Right renal cortex interstitium (tissue), 3 donors: Measurements from ENCODE around the gene SIRT7. TPM values are rescaled to one million over a fixed set of nuclear protein-coding genes. Genes with fewer than 3 reads are reported as not detected.
"Not testable (repeated sequence)": the region's sequence is repeated elsewhere in the genome, so short reads cannot be mapped to it uniquely, and the experiment has no call there.

ENCODE experiments used
- DNase-seq, 3 donors: peaks; one replicate each; pipeline ENCODE4 v3.0.0-alpha.2; 2013; ENCODE audit warnings: low read depth in 3 of 3, low spot score in 2 of 3
- polyA plus RNA-seq, 3 donors: library from polyadenylated mRNA; unstranded; fragments of 120-200 nt; gene quantifications; one replicate each; pipeline ENCODE4 v1.2.1, GENCODE V29; 2013; ENCODE audit not compliant: insufficient read length in 3 of 3

SIRT7 gene
- polyA plus RNA-seq, 3 donors: 8.6 to 10.3 (median 10.0) TPM

DNA sequence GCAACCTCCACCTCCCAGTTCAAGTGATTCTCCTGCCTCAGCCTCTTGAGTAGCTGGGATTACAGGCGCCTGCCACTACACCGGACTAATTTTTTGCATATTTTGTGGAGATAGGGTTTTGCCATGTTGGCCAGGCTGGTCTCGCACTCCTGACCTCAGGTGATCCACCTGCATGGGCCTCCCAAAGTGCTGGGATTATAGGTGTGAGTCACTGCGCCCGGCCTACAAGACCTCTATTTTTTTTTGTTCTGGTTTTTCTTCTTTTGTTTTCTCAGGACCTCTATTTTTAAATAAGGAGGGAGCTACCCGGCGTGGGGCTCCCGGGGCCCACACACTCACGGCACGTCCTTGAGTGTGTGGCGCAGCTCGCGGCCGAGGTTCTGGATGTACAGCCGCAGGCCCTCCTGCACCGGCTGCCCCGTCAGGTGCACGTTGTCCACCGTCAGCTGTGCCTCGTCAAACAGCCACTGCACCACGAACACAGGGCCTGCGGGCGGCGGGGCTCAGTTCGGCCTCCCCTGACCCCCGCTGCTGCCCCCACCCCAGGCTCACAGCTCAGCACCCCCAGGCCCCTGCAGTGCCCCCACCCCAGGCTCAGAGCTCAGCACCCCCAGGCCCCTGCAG lies 37.2 kb upstream of the SIRT7 start:
- DNase-seq: no peak

DNA sequence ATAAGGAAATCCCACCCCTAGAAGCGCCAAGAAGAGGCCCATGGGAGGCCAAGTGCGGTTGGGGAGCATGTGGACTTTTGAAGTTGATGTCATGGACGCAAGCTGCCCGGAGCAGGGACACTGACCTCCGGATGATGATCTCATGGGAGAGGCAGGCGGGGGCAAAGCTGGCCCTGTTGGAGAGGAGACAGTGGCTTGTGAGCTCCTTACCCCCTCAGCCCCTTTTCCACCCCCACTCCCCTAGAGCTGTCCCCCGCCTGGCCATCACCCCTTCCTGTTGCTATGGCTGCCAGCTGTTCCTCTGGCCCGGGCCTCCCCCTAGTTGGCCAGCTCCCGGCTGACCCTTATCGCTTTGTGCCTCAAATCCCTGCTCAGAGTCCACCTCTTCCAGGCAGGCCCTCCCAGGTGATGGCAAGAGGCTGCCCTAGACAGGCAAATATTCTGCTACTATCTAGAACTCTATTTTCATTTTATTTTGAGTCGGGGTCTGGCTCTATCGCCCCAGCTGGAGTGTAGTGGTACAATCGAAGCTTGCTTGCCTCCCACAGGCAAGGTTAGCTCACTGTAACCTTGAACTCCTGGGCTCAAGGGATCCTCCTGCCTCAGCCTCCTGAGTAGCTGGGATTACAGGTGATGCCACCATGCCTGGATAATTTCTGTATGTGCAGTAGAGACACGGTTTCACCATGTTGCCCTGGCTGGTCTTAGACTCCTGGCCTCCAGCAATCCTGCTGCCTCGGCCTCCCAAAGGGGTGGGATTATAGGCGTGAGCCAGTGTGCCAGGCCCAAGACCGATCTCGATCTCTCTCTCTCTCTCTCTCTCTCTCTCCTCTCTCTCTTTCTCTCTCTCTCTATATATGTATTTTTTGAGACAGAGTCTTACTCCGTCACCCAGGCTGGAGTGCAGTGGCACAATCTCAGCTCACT lies 36.4 kb upstream of the SIRT7 start:
- no peak for DNase-seq

DNA sequence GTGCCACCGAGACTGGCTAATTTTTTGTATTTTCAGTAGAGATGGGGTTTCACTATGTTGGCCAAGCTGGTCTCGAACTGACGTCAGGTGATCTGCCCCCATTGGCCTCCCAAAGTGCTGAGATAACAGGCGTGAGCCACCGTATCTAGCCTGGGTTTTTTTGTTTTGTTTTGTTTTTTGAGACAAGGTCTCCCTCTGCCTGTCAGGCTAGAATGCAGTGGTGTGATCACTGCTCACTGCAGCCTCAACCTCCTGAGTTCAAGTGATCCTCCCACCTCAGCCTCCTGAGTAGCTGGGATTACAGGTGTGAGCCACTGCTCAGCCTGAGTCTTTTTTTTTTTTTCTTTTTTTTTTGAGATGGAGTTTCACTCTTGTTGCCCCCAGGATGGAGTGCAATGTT lies 35.5 kb upstream of the SIRT7 start:
- DNase-seq: not testable (repeated sequence)

DNA sequence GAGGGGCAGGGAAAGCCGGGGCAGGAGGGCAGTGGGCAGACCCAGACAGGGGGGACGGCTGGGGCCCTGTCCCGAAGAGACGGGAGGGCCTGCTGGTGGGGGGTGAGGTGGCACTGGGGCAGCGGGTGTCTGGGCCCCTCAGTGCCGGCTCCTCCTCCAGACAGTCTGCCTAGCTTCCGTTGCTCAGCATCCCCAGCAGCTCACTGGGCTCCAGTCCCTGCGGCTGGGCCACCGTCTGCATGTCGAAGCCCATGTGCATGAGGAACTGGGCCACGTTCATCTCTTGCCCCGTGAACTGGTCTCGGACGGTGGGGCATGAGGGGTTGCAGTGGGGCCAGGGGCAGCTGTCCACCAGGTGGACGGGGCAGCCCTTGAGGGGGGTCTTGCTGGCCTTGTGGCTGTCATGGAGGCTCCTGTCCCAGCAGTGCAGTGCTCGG lies 34.8 kb upstream of the SIRT7 start:
- DNase-seq: no peak

DNA sequence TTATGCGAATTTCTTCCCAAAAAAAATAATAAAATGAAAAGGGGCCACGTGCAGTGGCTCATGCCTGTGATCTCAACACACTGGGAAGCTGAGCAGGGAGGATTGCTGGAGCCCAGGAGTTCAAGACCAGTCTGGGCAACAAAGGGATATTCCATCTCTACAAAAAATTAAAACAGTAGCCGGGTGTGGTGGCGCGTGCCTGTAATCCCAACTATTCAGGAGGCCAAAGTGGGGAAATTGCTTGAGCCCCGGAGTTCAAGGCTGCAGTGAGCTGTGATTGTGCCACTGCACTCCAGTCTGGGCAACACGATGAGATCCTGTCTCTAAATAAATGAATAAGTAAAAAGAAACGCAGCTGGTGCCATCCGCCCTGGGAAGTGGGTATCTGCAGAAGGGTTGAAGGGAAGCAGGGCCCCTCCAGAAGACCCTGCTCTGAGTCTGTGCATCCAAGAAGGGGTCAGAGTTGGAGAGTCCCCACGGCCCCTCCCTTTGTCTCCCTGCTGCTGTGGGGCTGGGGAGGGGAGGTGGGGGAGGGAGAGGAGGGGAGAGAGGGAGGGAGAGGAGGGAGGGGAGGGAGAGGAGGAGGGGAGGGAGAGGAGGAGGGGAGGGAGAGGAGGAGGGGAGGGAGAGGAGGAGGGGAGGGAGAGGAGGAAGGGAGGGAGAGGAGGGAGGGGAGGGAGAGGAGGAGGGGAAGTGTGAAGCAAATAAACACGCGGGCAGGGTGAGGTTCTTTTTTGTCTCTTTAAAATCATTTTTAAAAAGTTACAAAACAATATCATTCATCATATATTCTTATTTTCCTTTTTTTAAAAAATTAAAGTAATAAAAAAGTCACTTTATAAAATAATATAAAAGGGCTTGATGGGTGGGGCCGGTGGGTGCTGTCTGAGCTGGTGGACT lies 34.1 kb upstream of the SIRT7 start:
- DNase-seq: no peak

DNA sequence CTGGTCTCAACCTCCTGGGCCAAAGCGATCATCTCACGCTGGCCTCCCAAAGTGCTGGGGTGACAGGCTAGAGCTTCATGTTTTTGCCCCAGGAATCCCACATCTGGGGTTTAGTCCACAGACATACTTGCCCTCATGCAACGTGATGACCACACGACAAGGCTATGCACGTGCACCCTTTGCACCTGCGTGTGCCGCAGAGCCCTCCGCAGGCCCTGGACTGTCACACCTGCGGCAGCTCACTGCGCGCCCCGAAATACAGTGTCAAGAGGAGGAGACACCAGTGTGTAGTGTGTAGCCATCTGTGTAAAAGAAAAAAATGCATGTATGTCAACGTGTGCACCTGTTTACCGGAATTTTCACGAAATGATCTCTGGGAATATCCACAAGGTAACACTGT lies 32.5 kb upstream of the SIRT7 start:
- no peak for DNase-seq

DNA sequence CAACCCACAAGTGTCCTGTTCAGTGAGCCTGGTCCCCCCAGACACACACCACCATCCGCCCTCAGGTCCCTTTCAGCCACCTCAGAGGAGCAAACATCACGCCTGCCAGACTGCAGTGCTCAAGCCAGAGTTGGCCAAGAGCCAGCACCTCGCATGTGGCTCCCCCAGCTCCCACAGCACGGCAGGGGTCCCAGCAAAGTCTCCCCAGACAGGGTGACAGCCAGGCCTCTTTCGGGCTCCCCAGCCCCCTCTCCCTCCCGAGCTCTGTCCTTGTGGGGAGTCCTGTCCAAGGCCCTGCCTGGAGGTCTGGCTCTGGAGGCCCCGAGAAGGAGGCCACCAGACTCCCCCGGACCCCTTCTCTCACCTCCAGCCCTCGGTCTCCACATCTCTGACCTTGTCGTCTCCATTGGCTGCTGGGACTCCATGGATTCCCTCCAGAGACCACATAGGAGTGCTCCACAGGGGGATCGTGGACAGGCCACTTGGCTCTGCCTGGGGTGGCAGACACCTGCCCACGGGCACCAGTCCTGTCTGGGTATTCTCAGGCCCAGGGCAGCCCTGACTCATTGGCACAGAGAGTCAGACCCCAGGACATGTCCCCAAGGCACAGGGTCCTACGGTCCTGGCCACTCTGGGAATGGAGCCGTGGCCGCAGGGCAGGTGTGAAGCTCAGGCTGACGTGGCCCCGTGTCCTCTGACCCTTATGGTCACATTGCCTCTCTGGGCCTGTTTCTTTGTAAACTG lies 30.8 kb upstream of the SIRT7 start:
- DNase-seq: no peak

DNA sequence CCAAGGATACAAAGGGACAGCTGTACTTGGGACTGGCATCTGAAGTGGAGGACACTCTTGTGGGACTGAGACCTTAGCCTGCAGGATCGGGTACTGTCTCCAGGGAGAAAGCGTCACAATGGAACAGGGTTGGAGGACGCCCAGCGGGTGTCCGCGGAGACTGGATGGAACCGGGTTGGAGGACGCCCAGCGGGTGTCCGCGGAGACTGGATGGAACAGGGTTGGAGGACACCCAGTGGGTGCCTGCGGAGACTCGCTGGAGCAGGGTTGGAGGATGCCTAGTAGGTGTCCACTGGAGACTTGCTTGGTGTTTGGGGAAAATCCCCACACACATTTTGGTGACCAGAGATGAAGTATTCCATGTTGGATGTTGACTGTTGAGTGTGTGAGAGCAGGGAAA lies 29.2 kb upstream of the SIRT7 start, which contains the start of gene MYADML2:
Gene MYADML2, minus strand, starts transcription at position 45 of the 400 bp plus-strand sequence. CDS start 5,492 bp downstream, outside the sequence.
- no peak for DNase-seq

DNA sequence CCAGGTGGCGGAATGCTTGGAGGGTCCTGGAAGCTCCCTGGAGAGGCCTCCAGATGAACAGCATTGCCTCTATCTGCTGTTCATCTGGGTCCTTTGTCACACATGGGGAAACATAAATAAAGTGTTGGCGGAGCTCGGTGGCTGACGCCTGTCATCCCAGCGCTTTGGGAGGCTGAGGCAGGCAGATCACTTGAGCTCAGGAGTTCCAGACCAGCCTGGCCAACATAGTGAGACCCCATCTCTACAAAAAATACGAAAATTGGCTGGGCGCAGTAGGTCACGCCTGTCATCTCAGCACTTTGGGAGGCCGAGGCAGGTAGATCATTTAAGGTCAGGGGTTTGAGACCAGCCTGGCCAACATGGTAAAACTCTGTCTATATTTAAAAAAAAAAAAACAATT lies 26.9 kb upstream of the SIRT7 start:
- DNase-seq: no peak

DNA sequence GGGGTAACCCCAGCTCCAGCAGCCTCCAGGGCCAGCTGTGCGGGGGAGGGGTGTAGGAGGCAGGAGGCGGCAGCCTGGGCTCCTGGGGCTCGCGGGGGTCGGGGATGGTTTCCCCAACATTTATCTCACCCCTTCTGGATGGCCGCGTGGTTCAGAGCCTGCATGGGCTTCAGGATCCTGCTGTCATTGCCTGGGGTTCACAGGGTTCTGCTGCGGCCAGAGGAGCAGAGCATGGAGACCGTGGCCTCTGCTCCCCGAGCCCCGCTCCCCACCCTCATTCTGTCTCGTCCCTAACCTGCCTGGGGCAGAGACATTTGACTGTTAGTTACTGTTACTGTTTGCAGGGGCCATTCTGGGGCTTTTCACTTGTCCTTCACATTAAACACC lies 24.2 kb upstream of the SIRT7 start:
- no peak for DNase-seq

DNA sequence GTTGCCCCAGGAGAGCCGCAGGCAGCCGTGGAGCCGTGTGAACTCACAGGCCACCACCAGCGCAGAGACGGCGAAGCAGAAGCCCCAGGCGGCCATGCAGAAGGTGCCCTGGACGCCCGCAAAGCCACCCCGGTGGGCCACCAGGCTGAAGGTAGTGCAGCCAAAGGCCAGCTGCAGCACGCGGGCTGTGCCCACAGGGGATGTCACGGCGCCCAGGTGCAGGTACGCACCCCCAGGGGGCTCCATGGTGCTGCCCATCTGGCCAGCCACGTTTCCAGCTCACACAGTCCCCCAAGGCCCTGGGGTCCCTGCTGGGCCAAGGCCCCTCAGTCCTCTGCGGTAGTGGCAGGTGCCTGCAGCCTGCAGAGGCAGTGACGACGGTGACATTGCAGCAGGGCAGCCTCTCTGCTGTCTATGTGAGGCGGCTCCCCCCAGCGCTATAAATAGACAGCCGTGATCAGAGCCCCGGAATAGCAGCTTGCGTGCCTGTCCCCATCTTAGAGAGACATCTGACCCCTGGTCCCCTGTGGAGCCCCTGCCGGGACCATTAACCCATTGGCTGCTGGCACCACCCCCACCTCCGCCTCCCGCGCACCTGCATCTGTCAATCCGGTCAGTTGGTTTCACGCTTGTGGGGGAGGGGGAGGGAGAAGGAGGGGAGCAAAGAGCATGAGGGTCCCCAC lies 23.6 kb upstream of the SIRT7 start:
- DNase-seq: no peak

DNA sequence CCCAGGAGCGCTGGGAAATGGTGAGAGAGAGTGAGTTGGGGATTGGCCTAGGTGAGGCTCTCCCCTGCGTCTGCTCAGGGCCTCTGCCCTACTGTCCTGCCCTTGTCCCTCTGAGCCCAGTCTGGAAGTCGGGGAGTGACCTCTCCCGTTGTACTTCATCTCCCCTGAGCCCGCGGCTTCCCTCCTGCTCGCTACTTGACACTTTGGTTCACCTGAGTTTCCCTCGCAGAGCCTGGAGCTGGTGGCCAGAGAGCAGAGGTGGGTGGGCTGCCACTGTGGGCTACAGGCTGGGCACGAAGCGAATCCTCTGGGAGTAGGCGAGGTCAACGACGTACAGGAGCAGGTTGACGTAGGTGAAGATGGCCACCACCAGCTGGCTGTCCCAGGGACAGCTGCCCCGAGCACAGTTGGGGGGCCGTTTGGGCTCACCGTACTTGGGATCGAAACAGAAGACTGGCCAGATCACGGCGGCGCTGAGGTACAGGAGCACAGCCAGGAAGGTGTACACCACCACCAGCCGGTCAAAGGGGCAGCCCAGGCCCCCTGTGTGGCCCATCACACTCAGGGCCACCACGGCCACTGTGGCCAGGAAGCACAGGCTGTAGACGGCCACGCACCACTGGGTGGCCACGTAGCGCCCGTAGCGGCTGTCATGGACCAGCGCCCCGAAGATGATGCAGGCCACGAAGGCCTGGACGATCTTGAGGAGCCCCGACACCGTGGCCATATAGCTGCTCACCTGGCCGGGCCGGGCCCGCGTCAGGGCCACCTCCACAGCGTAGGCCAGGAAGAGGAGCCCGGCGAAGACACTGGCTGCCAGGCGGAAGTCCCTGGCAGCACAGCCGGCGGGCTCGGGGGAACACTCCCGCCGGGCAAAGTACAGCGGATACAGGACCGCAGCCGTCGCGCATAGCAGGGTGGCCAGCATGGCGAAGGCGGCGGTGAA lies 22.8 kb upstream of the SIRT7 start:
- no peak for DNase-seq

DNA sequence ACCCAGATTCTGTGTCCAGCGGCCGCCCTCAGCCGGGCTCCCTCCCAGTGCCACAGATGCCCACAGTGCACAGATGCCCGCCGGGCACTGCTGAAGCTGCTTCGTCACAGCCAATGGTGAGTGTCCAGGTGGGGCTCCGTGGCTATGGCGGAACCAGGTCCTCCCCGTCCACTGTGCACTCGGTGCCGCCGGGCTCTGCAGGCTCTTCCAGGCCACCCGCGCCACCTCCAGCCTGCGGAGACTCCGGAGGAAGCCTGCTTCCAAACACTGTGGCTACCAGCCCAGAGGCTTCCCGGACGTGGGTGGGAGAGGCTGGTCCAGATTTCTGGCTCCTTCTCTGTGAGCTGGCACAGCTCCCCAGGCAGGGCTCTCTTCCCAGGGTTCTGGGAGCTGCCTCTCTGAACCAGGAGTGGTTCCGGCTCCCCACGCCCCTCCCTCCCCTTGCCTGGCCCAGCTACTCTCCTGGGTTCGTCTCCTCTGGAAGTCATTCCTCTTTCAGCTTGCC lies 22.0 kb upstream of the SIRT7 start:
- no peak for DNase-seq

DNA sequence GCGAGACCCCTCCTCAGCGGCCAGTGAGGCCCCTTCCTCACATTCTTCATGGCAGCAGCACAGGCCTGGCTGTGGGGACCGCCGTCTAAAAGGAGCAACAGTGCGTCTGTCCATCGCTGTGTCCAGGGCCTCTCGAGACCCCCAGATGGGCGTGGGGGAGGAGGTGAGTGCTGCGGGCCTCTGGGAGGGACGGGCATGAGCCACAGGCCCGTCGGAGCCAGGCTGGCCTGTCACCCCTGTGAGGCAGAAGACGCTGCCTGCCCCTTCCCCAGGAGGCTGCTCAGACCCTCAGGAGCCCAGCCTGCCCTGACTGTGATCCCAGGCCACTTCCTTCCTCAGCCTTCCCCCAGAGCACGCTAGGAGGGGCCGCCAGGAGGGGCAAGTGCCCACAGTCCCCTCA lies 21.2 kb upstream of the SIRT7 start:
- no peak for DNase-seq

DNA sequence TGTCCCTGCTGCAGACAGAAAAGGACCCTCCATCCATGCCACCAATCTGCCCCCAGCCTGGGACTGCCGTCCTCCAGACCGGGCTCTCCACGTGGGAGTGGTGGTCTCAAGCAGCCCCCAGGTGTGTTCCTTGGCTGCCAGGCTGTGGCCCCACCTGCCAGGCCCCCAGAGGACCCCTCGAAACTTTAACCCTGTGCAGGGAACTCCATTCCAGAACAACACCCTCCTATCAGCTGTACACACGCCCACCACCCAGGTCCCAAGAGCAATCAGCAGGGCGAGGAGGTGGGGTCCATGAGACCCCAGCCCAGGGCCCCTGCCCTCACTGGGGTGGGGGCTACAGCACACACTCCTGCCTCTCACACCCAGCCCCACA lies 17.7 kb upstream of the SIRT7 start:
- no peak for DNase-seq

DNA sequence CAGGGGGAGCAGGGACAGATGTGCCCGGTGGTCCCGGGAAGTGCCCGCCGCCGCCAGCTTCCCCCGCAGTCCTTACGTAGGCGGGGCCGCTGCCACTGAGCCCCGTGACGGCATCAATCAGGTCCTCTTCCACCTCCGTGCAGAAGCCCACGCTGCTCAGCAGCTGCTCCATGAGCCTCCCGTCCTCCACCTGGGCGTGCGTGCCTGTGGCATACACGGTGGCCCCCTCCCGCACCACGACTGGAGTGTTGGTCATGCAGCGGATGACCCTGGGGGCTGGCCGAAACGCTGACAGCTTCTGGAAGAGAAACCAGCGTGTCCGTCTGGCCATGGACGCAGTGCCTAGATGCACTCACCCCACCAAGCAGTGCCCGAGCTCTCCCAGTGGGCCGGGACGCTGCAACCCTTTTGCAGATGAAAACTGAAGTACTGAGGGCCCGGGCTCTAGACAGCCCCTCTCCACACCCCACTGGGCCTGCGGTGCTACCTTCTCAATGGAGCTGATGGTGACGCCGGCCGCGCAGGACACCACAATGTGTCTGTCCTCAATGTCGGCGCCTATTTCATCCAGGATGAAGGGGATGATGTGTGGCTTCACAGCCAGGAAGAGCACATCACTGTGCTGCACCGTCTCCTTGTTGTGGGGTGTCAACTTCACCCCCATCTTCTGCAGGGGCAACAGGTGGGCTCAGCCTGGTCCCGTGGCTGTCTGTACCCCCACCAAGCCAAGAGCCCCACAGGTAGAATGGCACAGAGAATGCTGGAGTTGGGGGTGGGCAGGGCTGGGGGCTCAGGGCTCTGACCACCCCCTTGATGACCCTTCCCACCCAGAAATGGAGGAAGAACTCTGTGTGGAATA lies 17.1 kb upstream of the SIRT7 start:
- DNase-seq: no peak

DNA sequence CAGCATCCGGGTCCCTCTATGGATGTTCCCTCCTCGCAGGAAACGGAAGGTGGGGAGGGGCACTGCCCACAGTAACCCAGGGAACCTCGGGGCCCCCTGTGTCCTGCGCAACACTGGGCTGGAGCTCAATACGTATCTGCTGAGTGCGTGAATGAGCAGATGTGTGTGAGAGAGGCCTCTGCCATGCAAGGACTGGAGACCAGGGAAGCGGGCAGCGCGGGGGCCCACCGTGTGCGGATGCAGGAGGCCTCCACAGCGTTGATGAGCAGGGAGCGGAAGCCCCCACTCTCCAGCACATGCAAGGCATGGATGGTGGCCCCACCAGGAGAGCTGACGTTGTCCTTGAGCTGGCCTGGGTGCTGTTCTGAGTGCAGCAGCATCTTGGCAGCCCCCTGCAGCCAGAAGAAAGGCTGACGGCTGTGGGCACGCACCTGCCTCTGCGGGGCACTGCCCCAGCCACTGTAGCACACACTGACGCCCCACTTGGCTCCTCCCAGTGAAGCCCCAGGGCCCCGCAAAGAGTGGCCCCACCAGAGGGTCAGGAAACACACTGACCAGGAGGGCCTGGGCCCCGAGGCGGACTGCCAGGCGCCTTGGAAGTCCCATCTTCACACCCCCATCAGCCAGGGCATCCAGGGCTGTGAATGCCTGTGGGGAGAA lies 16.3 kb upstream of the SIRT7 start:
- no peak for DNase-seq
